ENCODE data around the gene CHKA. TPM values are rescaled to one million over a fixed set of nuclear protein-coding genes. Genes with fewer than 3 reads are reported as not detected.

The CHKA gene
- total and polyA plus RNA-seq, 2 of the 4 experiments (the other 2 are of a cell fraction), result 4.5 to 8.4 TPM

- TF ChIP-seq BHLHE40 (IDR thresholded peaks at IDR 0.05; ENCODE audit: low read depth, low read length), result no peak
- no peak for TF ChIP-seq RFX5 (IDR thresholded peaks at IDR 0.05; ENCODE audit: low read depth, low read length)
- TF ChIP-seq MAFK (IDR thresholded peaks at IDR 0.05; ENCODE audit: low read depth, low read length), result no peak
- TF ChIP-seq RCOR1 (IDR thresholded peaks at IDR 0.05; ENCODE audit: insufficient replicate concordance, low read length), result no peak
- no peak for TF ChIP-seq RAD21 (IDR thresholded peaks at IDR 0.05; ENCODE audit: low read length)
Observed at GRCh38 chr11:68041617-68042218, 79.5 kb downstream of the CHKA start (continued).

DNA sequence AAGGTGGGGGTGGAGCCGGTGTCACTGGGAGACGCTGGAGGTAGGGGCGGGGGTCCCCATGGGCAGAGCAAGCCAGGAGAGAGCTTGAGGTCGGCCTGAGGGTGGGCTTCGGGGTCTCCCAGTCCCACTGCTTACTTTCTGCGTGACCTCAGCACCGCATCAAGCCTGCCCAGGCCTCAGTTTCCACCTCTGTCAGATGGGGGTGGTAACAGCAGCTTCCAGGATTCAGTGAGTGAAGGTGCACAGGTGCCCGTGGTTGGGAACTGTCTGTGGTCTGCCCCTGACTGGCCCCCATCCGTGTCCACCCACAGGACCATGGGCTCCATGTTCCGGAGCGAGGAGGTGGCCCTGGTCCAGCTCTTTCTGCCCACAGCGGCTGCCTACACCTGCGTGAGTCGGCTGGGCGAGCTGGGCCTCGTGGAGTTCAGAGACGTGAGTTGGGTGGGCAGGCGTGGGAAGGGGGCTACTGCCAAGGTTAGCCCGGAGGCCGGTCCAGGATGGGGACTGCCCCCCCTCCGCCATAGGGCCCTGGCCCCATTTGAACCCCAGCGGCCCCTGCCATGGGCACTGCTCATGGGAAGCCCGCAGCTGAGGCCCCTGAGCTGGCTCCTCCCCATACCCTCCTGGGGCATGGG lies 80.1 kb downstream of the CHKA start:
- no peaks in the 10 kb centered on the region for H3K27me3 ChIP-seq (ENCODE audit: control insufficient read depth, insufficient read depth, low read length)
- no peaks in the 10 kb centered on the region for H3K9me1 ChIP-seq (ENCODE audit: insufficient read depth, low read length)
- H3K4ac ChIP-seq (ENCODE audit: low read depth, low read length), result peak overlapping the region; percentile 95
- H3K4me3 ChIP-seq (ENCODE audit: insufficient read depth, low read depth, low read length), result peak overlapping the region; percentile 74; the same call in 1 of the 2 replicates
- H3K14ac ChIP-seq (replicated peaks; ENCODE audit: low read depth, low read length), result 0 out of 2 replicates have a peak overlapping the region, but pooled peaks have one; percentile 55
- H4K8ac ChIP-seq (ENCODE audit: low read depth in 2 of 2, low read length in 2 of 2), result peak overlapping the region; percentile 80 to 81
- H4K91ac ChIP-seq (ENCODE audit: insufficient read depth, low read depth, low read length), result peak overlapping the region; percentile 74
- peak overlapping the region; percentile 94 for H2AK9ac ChIP-seq (replicated peaks; ENCODE audit: low read depth, low read length, poor library complexity)
- H2BK120ac ChIP-seq (ENCODE audit: low read depth, low read length), result 0 out of 2 replicates have a peak overlapping the region, but pooled peaks have one; percentile 57
- H3K4me1 ChIP-seq (ENCODE audit: control insufficient read depth, insufficient read depth, low read length), result peaks cover 25% of the 10 kb centered on the region
- no peak for ATAC-seq (ENCODE audit: low read depth)
- H2BK20ac ChIP-seq (ENCODE audit: low read depth, low read length), result no peak overlapping the region
- H3K9ac ChIP-seq (ENCODE audit: low read depth, low read length), result peak overlapping the region; percentile 68
- POLR2A ChIA-PET (ENCODE audit: unreplicated experiment), result no interaction called here
- H3K36me3 ChIP-seq (ENCODE audit: control insufficient read depth, insufficient read depth, low read length), result peaks cover 27% of the 10 kb centered on the region
- dilution Hi-C loops (cut with HindIII; ENCODE audit: low sequenced_read_pairs, unreplicated experiment), result no loop called here
- WGBS, 2 experiments (ENCODE audit: extremely low coverage in 2 of 2, insufficient read length in 1 of 2), result 95% methylated on average over 11 of the region's 23 CpGs; no CpG with 5 or more reads in 1 of the 2 experiments
- H4K5ac ChIP-seq (ENCODE audit: low read depth, low read length), result peak overlapping the region; percentile 85
- intact Hi-C loops (cut with micrococcal nuclease), result no loop called here
- CTCF ChIA-PET, result no interaction called here
- H2BK5ac ChIP-seq (ENCODE audit: low read depth, low read length, poor library complexity, severe bottlenecking), result peak overlapping the region; percentile 88
- in situ Hi-C loops (cut with MboI; ENCODE audit: low sequenced_read_pairs), result no loop called here
- H4K20me1 ChIP-seq (ENCODE audit: insufficient read depth, low read length), result no peaks in the 10 kb centered on the region; the same call in 1 of the 2 replicates
- H3K23ac ChIP-seq (ENCODE audit: low read depth, low read length), result 0 out of 2 replicates have a peak overlapping the region, but pooled peaks have one; percentile 52
- peak overlapping the region; percentile 95 for H3K4me2 ChIP-seq (ENCODE audit: low read depth, low read length)
- H2BK15ac ChIP-seq (ENCODE audit: low read depth, low read length), result no peak overlapping the region
- peaks cover 7 to 49% of the 10 kb centered on the region in 2 experiments; a peak in 3 of 4 replicates for H3K79me1 ChIP-seq (ENCODE audit: low read depth in 1 of 2, low read length in 2 of 2)
- H2AK5ac ChIP-seq (ENCODE audit: low read depth, low read length), result peak overlapping the region; percentile 90
- no peak overlapping the region for H3K56ac ChIP-seq (ENCODE audit: extremely low read depth, insufficient read depth, low read length)
- H3K27ac ChIP-seq (ENCODE audit: insufficient read depth, low read length), result peak overlapping the region; percentile 76
- H3K9me3 ChIP-seq (ENCODE audit: control insufficient read depth, insufficient read depth, low read length), result no peaks in the 10 kb centered on the region
- no peak overlapping the region for H3K18ac ChIP-seq (ENCODE audit: low read depth, low read length)
- BruUV-seq (replicated peaks), result no TSS peak
- H2AFZ ChIP-seq (replicated peaks; ENCODE audit: low read length, poor library complexity), result peak overlapping the region; percentile 82
- no peak for DNase-seq
- no peak for TF ChIP-seq MAZ (IDR thresholded peaks at IDR 0.05; ENCODE audit: borderline replicate concordance, low read depth, low read length)
- no peak for TF ChIP-seq BHLHE40 (IDR thresholded peaks at IDR 0.05; ENCODE audit: low read depth, low read length)
- TF ChIP-seq SMC3 (IDR thresholded peaks at IDR 0.05; ENCODE audit: low read depth, low read length), result no peak
- TF ChIP-seq NFE2L2 (IDR thresholded peaks at IDR 0.05; ENCODE audit: low read depth, low read length), result no peak
- TF ChIP-seq RFX5 (IDR thresholded peaks at IDR 0.05; ENCODE audit: low read depth, low read length), result no peak
- no peak for TF ChIP-seq MAFK (IDR thresholded peaks at IDR 0.05; ENCODE audit: low read depth, low read length)
- TF ChIP-seq FOS (IDR thresholded peaks at IDR 0.05; ENCODE audit: low read depth, low read length), result no peak
- TF ChIP-seq RAD21 (IDR thresholded peaks at IDR 0.05; ENCODE audit: low read length), result no peak
- no peak for TF ChIP-seq CEBPB (IDR thresholded peaks at IDR 0.05; ENCODE audit: low read depth, low read length)
- TF ChIP-seq CTCF (conservative IDR thresholded peaks at IDR 0.05; ENCODE audit: low read depth, low read length), result no peak
- TF ChIP-seq POLR2A (IDR thresholded peaks at IDR 0.05; ENCODE audit: low read depth, low read length), result no peak
- TF ChIP-seq RCOR1 (IDR thresholded peaks at IDR 0.05; ENCODE audit: insufficient replicate concordance, low read length), result no peak
- TF ChIP-seq, protein P1, sequence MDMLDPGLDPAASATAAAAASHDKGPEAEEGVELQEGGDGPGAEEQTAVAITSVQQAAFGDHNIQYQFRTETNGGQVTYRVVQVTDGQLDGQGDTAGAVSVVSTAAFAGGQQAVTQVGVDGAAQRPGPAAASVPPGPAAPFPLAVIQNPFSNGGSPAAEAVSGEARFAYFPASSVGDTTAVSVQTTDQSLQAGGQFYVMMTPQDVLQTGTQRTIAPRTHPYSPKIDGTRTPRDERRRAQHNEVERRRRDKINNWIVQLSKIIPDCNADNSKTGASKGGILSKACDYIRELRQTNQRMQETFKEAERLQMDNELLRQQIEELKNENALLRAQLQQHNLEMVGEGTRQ (IDR thresholded peaks at IDR 0.05; ENCODE audit: low read depth, low read length), result no peak

Measured in IMR-90 (cell line).